IPS-15b (cell line): ENCODE data around the gene ARHGAP42.

ENCODE experiments used
- H3K27me3 ChIP-seq: one replicate; pipeline ENCODE4 v1.6.1; 2013; ENCODE audit warnings: low read length; ENCODE audit not compliant: control insufficient read depth, insufficient read depth
- H3K36me3 ChIP-seq: one replicate; pipeline ENCODE4 v1.6.1; 2013; ENCODE audit warnings: low read length; ENCODE audit not compliant: control insufficient read depth, insufficient read depth
- H3K4me1 ChIP-seq: one replicate; pipeline ENCODE4 v1.6.1; 2013; ENCODE audit warnings: mild to moderate bottlenecking, low read length; ENCODE audit not compliant: control insufficient read depth, insufficient read depth
- H3K4me3 ChIP-seq: one replicate; pipeline ENCODE4 v1.5.1; 2013; ENCODE audit warnings: low read depth, low read length
- H3K9ac ChIP-seq: one replicate; pipeline ENCODE4 v1.6.1; 2013; ENCODE audit warnings: low read depth, mild to moderate bottlenecking, low read length
- H3K9me3 ChIP-seq: one replicate; pipeline ENCODE4 v1.6.1; 2013; ENCODE audit warnings: mild to moderate bottlenecking, low read length; ENCODE audit not compliant: control insufficient read depth, insufficient read depth

The ARHGAP42 gene

GRCh38 chr11:100774132-100774531 is 87.0 kb downstream of the ARHGAP42 start:
- Histone ChIP-seq H3K27me3 (no peaks in the 10 kb centered on the region), H3K9ac (no peak overlapping the region), H3K9me3 (no peaks in the 10 kb centered on the region), H3K4me3 (no peak overlapping the region), H3K4me1 (peaks cover 5% of the 10 kb centered on the region), H3K36me3 (no peaks in the 10 kb centered on the region)

- Histone ChIP-seq H3K9ac (no peak overlapping the region), H3K36me3 (no peaks in the 10 kb centered on the region), H3K4me3 (no peak overlapping the region), H3K9me3 (no peaks in the 10 kb centered on the region), H3K27me3 (no peaks in the 10 kb centered on the region), H3K4me1 (no peaks in the 10 kb centered on the region)
Measured at GRCh38 chr11:100774859-100775258, 87.8 kb downstream of the ARHGAP42 start.

DNA sequence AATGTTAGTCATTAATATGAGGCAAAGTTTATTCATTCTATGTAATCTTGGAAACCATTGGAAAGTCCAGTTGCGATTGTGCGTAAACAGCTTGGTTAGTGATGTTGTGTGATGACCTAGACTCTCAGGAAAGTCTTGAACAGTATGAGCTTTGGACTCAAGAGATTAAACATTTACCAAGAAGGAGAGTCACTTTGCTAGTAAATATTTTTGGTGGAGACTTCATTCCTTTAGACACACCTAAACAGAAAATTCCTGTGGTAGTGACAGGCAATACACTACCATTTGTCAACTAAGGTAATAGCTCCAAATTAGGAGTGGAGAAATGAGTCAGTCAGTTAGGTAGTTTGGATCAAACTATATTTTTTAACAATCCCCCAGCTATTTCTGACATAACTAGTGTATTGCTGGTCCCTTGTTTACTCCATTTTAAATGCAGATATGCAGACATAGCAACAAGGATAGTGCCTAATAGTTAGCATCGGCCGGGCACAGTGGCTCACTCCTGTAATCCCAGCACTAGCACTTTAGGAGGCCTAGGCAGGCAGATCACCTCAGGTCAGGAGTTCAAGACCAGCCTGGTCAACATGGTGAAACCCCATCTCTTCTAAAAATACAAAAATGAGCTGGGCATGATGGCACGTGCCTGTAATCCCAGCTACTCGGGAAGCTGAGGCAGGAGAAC is 89.3 kb downstream of the ARHGAP42 start:
- Histone ChIP-seq H3K4me3 (no peak overlapping the region), H3K27me3 (no peaks in the 10 kb centered on the region), H3K9me3 (no peaks in the 10 kb centered on the region), H3K9ac (no peak overlapping the region), H3K36me3 (no peaks in the 10 kb centered on the region), H3K4me1 (peaks cover 2% of the 10 kb centered on the region)

- Histone ChIP-seq H3K9me3 (no peaks in the 10 kb centered on the region), H3K27me3 (no peaks in the 10 kb centered on the region), H3K4me3 (no peak overlapping the region), H3K4me1 (peaks cover 2% of the 10 kb centered on the region), H3K36me3 (no peaks in the 10 kb centered on the region), H3K9ac (no peak overlapping the region)
Measured at GRCh38 chr11:100777103-100777502, 90.0 kb downstream of the ARHGAP42 start.

DNA sequence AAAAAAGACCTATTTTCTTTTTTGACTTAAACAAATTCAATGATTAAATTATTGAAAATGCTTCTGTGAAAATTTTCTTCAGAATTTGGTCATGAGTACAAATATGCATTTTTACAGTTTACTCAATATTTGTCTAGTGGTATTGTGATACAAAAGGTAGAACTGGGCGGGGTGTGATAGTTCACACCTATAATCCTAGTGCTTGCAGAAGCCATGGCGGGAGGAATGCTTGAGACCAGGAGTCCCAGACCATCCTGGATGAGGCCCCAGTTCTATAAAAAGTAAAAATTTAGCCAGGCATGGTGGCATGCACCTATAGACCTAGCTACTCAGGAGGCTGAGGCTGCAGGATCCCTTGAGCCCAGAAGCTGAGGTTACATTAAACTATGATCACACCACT is 90.6 kb downstream of the ARHGAP42 start:
- Histone ChIP-seq H3K9ac (no peak overlapping the region), H3K36me3 (no peaks in the 10 kb centered on the region), H3K4me3 (no peak overlapping the region), H3K9me3 (no peaks in the 10 kb centered on the region), H3K4me1 (peaks cover 2% of the 10 kb centered on the region), H3K27me3 (no peaks in the 10 kb centered on the region)

DNA sequence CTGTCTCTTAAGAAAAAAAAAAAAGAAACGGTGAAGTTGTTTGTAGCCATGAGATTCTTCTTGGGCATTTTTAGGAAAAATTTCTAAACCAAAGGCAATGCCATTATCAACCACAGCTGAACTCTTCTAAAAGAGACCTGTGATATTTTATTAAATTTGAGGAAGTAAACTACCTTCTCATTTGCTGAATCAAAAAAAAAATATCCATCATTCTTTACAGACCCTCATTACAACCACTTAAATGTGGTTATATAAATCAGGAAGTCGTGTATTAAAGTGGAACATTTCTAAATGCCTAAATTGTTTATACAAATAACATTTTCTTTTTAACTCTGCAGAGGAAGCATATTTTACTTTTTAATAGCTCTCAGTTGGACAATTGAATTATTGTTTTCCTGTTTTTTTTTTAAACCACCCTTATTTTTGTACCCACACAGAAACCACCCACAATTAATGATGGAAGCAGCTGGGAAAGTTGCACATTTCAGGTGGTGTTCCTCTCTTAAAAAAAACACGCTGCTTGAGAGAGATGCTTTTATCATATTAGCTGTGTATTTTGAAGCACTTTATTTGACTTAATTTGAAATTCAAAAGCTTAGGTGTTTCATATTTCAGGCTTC is 91.2 kb downstream of the ARHGAP42 start:
- H3K4me3 ChIP-seq = no peak overlapping the region
- no peaks in the 10 kb centered on the region for H3K9me3 ChIP-seq
- no peaks in the 10 kb centered on the region for H3K27me3 ChIP-seq
- H3K9ac ChIP-seq = no peak overlapping the region
- no peaks in the 10 kb centered on the region for H3K36me3 ChIP-seq
- peaks cover 2% of the 10 kb centered on the region for H3K4me1 ChIP-seq

DNA sequence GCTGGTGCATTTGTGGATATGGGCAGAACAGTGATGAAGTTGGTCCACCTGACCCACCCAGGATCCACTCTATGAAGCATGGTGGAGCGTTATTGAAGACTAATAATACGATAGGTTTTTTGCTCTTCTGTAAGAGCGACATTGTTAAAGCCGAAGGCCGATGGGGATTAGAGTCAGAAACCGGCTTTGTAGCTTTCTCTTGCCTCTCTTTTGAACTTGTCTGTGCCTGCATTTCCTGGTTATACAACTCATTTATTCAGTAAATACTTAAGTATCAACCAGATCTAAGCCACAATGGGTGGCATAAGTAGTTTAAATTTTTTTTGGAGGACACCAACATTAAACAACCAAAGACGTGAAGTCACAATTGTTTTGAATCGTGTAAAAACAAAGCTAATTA is 93.4 kb downstream of the ARHGAP42 start:
- Histone ChIP-seq H3K9me3 (no peaks in the 10 kb centered on the region), H3K36me3 (no peaks in the 10 kb centered on the region), H3K4me3 (no peak overlapping the region), H3K4me1 (peaks cover 15% of the 10 kb centered on the region), H3K27me3 (no peaks in the 10 kb centered on the region), H3K9ac (no peak overlapping the region)

- H3K36me3 ChIP-seq = no peaks in the 10 kb centered on the region
- H3K9me3 ChIP-seq = no peaks in the 10 kb centered on the region
- H3K4me1 ChIP-seq = peaks cover 18% of the 10 kb centered on the region
- H3K4me3 ChIP-seq = no peak overlapping the region
- no peaks in the 10 kb centered on the region for H3K27me3 ChIP-seq
- no peak overlapping the region for H3K9ac ChIP-seq
Measured at GRCh38 chr11:100785148-100785983, 98.3 kb downstream of the ARHGAP42 start.

DNA sequence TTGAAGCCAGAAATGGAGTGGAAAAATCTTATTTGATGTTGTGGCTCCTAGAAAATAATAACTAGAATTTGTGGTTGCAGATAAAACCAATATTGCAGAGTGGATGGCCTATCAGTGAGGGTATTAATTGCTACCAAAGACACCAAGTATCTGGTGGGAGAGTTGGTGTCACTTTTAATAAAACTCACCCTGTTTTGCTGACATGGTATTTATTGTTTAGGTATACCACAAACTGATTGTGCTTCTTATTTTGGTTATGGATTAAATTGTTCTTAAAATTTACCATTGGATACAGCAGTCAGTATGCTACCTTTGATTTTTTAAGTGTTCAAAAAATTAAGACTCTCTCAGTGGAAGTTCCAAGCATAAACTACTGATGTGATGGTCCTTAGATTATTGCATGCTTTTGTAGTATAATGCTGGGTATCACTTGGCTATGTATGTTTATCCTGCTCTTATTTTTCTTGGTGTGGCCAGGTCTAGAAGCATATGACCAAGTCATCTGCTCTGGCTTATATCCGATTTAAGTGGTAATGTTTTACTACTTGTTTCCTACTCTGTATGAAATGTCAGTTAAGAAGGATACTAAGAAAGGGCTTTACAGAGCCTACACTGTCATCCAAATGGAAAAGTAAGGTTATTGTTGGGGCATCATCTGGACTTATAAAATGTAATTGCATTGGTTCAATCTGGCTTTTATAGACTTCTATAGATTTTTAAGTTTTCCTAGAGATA is 101.6 kb downstream of the ARHGAP42 start:
- Histone ChIP-seq H3K9me3 (no peaks in the 10 kb centered on the region), H3K4me1 (peaks cover 31% of the 10 kb centered on the region), H3K27me3 (no peaks in the 10 kb centered on the region), H3K36me3 (no peaks in the 10 kb centered on the region), H3K4me3 (no peak overlapping the region), H3K9ac (no peak overlapping the region)

DNA sequence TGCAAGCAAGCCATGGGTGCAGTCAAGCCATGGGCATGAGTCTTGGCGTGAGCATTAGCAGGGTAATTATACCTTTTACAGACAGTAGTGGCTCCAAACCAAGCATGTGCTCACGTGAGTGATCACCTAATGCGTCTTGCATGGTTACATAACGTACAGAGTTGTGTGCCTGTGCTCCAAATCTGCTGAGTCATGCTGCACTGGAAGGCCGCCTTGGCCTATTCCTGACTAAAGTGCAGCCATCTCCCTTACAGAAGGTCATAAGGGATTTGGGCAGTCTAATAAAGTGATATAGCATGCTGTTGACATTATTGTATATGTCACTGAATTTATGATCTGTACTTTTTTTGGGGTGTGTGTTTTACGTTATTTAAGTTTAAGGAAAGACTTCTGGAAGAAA is 102.4 kb downstream of the ARHGAP42 start:
- Histone ChIP-seq H3K4me3 (no peak overlapping the region), H3K27me3 (no peaks in the 10 kb centered on the region), H3K9ac (no peak overlapping the region)

GRCh38 chr11:100790073-100790472 is 103.0 kb downstream of the ARHGAP42 start:
- H3K9ac ChIP-seq = no peak overlapping the region
- H3K4me3 ChIP-seq = no peak overlapping the region
- H3K4me1 ChIP-seq = peaks cover 23% of the 10 kb centered on the region
- no peaks in the 10 kb centered on the region for H3K27me3 ChIP-seq
- H3K36me3 ChIP-seq = no peaks in the 10 kb centered on the region
- H3K9me3 ChIP-seq = no peaks in the 10 kb centered on the region

More for the DNA sequence above, 102.4 kb downstream of the ARHGAP42 start:
- H3K4me1 ChIP-seq = peaks cover 28% of the 10 kb centered on the region
- H3K9me3 ChIP-seq = no peaks in the 10 kb centered on the region
- no peaks in the 10 kb centered on the region for H3K36me3 ChIP-seq
